Esophagus squamous epithelium (tissue), 5 donors: Measurements from ENCODE around the gene CERS1. TPM values are rescaled to one million over a fixed set of nuclear protein-coding genes. Genes with fewer than 3 reads are reported as not detected.

Experiments used
- DNase-seq: peaks from one replicate; lab custom pipeline; 2025; lab: John Stamatoyannopoulos, UW
- H3K27ac ChIP-seq, 4 donors: fragments of 200-600 bp; sonication (generic); one replicate each; pipeline ENCODE4 v1.5.1; 2016 to 2019; ENCODE audit warnings: mild to moderate bottlenecking in 1 of 4
- H3K27me3 ChIP-seq, 4 donors: fragments of 200-600 bp; sonication (generic); 1 replicate in 3 of 4; 2 replicates in 1 of 4; pipeline versions ENCODE4 v1.5.1 to v1.6.0; 2017 to 2021; ENCODE audit warnings: antibody characterized with exemption in 1 of 4
- H3K36me3 ChIP-seq, 3 donors: fragments of 200-600 bp; sonication (generic); one replicate each; pipeline ENCODE4 v1.5.1; 2016 to 2019
- H3K4me1 ChIP-seq, 3 donors: fragments of 200-600 bp; sonication (generic); one replicate each; pipeline ENCODE4 v1.5.1; 2017 to 2019
- H3K4me3 ChIP-seq, 4 donors: fragments of 200-600 bp; sonication (generic); 1 replicate in 3 of 4; 2 replicates in 1 of 4; pipeline ENCODE4 v1.5.1; 2016 to 2019; ENCODE audit warnings: mild to moderate bottlenecking in 2 of 4, moderate library complexity in 1 of 4
- H3K9me3 ChIP-seq, 3 donors: fragments of 200-600 bp; sonication (generic); one replicate each; pipeline ENCODE4 v1.5.1; 2016 to 2019
- CTCF ChIP-seq, 6 experiments: fragments of 450-650 bp in 4 of 6; fragments of 200-600 bp in 2 of 6; sonication (generic) in 2 of 6; IDR thresholded peaks; one replicate each; pipeline ENCODE4 v1.5.1; 2016 to 2019; ENCODE audit warnings: antibody characterized with exemption in 6 of 6, mild to moderate bottlenecking in 4 of 6, moderate library complexity in 4 of 6
- POLR2A ChIP-seq, 4 donors: fragments of 450-650 bp; IDR thresholded peaks; one replicate each; pipeline ENCODE4 v1.6.1; 2017; ENCODE audit warnings: antibody characterized with exemption in 4 of 4, mild to moderate bottlenecking in 4 of 4, moderate library complexity in 3 of 4
- WGBS, 2 donors: methylation state at CpG; one replicate each; pipeline ENCODE4 v1.1.5; 2018; 5-methylcytosine and 5-hydroxymethylcytosine counted together
- intact Hi-C: fragments of 100-400 bp; cut with DNase I; formaldehyde crosslinking; loops from one replicate; pipeline ENCODE4 v1.15.0; 2022
- total RNA-seq, 4 donors: library from RNA; depleted of rRNA; stranded (reverse); fragments of >200 nt; gene quantifications; one replicate each; pipeline ENCODE4 v1.1.0, GENCODE V29; 2016
- donor health status: DM: yes; HTN: yes; CAD: no.

Gene CERS1
- total RNA-seq: under 1 TPM in 1 of 4 donors, not detected in 3; 0.76 TPM

- Histone ChIP-seq H3K27ac (no peak within 1 kb of the TSS), H3K4me1 (peaks cover 10 to 32% (median 21%) of the 10 kb centered on the region in 3 donors), H3K27me3 (peaks cover 7 to 59% (median 14%) of the 10 kb centered on the region in 4 donors), H3K4me3 (peak within 1 kb of the TSS in 3 of 4 donors; percentile 31 to 62 (median 45)), H3K36me3 (peaks cover 8 to 27% (median 14%) of the 10 kb centered on the region in 3 donors), H3K9me3 (no peaks in the 10 kb centered on the region)
- no peak for TF ChIP-seq POLR2A (IDR thresholded peaks at IDR 0.05)
- TF ChIP-seq CTCF (IDR thresholded peaks at IDR 0.05): no peak
- no CpG with 5 or more reads among the region's 89 CpGs for WGBS, 2 donors
- intact Hi-C loops: no loop called here
- DNase-seq: no peak
Measured at GRCh38 chr19:18895824-18896341, at the start of gene CERS1. TSS of gene CERS1 (minus strand) at chr19:18896158. CDS start at chr19:18896072, 86 bp downstream.

- WGBS, 2 donors: 92% methylated on average over 9 of the region's 9 CpGs
- H3K9me3 ChIP-seq: no peaks in the 10 kb centered on the region
- H3K36me3 ChIP-seq: no peaks in the 10 kb centered on the region
- intact Hi-C loops: no loop called here
- H3K4me3 ChIP-seq: no peak overlapping the region
- TF ChIP-seq POLR2A (IDR thresholded peaks at IDR 0.05): no peak
- TF ChIP-seq CTCF (IDR thresholded peaks at IDR 0.05): no peak
- peaks cover 5 to 12% (median 5%) of the 10 kb centered on the region in 3 donors for H3K4me1 ChIP-seq
- no peak for DNase-seq
- H3K27me3 ChIP-seq: peaks cover 0 to 52% (median 0%) of the 10 kb centered on the region in 4 donors
- H3K27ac ChIP-seq: no peak overlapping the region
Measured at GRCh38 chr19:18945297-18945696, 49.3 kb upstream of the CERS1 start.

DNA sequence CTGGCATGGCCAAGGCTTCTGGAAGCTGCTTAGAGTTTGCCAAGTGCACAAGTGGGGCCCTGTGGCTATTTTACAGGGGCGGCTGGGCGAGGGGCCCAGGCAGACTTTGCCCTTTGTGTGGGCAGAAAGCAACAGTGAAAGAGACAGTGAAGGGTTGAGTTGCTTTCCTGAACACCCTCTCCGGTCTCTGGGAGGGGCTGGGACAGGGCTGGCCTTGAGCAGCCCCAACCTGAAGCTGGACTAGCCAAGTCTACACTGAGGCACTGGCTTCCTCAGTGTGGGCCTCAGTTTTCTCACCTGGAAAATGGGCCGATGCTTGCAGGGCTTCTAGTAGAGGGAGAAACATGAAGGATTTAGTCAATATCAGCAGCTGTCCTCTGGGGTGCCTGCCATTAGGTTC lies 47.5 kb upstream of the CERS1 start:
- Histone ChIP-seq H3K27ac (no peak overlapping the region), H3K4me3 (no peak overlapping the region), H3K27me3 (peaks cover 0 to 46% (median 0%) of the 10 kb centered on the region in 4 donors), H3K9me3 (no peaks in the 10 kb centered on the region), H3K4me1 (peaks cover 13 to 24% (median 16%) of the 10 kb centered on the region in 3 donors), H3K36me3 (no peaks in the 10 kb centered on the region)
- 45 to 75% methylated on average over 4 of the region's 4 CpGs for WGBS, 2 donors
- TF ChIP-seq POLR2A (IDR thresholded peaks at IDR 0.05) (no peak), CTCF (IDR thresholded peaks at IDR 0.05) (no peak)
- DNase-seq: no peak
- intact Hi-C loops: no loop called here

DNA sequence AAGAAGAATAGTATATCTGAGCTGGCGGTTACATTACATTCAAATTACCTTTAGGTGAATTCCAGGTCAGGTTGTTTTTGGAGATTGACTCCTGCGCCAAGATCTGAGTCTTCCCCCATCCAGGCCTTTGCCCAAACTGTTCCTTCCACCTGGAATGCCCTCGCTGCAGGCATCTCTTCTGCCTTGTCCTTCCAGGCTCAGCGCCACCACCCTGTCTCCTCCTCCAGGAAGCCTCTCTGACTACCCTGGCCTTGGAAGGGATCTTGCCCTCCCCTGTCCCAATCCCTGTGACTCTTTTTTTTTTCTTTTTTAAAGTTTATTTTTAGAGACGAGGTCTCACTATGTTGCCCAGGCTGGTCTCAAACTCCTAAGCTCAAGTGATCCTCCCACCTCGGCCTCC lies 46.7 kb upstream of the CERS1 start:
- H3K4me1 ChIP-seq: peaks cover 13 to 24% (median 16%) of the 10 kb centered on the region in 3 donors
- no peak overlapping the region for H3K27ac ChIP-seq
- no peaks in the 10 kb centered on the region for H3K9me3 ChIP-seq
- 57% methylated on average over 6 of the region's 6 CpGs for WGBS, 2 donors
- no peak overlapping the region for H3K4me3 ChIP-seq
- intact Hi-C loops: no loop called here
- H3K27me3 ChIP-seq: peaks cover 0 to 41% (median 0%) of the 10 kb centered on the region in 4 donors
- DNase-seq: no peak
- TF ChIP-seq POLR2A (IDR thresholded peaks at IDR 0.05) (no peak), CTCF (IDR thresholded peaks at IDR 0.05) (no peak)
- H3K36me3 ChIP-seq: peaks cover 0 to 5% (median 0%) of the 10 kb centered on the region in 3 donors

GRCh38 chr19:18941628-18942354 lies 45.8 kb upstream of the CERS1 start:
- Histone ChIP-seq H3K4me1 (peaks cover 13 to 24% (median 16%) of the 10 kb centered on the region in 3 donors), H3K9me3 (no peaks in the 10 kb centered on the region), H3K27ac (peak overlapping the region; percentile 19 to 83 (median 74)), H3K27me3 (peaks cover 0 to 39% (median 0%) of the 10 kb centered on the region in 4 donors), H3K4me3 (peak overlapping the region in 3 of 4 donors; percentile 58 to 90 (median 68)), H3K36me3 (peaks cover 0 to 11% (median 0%) of the 10 kb centered on the region in 3 donors)
- intact Hi-C loops: no loop called here
- no peak for DNase-seq
- TF ChIP-seq CTCF (IDR thresholded peaks at IDR 0.05): no peak
- no peak for TF ChIP-seq POLR2A (IDR thresholded peaks at IDR 0.05)
- WGBS, 2 donors: 62 to 63% methylated on average over 16 to 18 of the region's 18 CpGs
